ENCODE results near the gene COX14. TPM values are rescaled to one million over a fixed set of nuclear protein-coding genes. Genes with fewer than 3 reads are reported as not detected.

Gene COX14
- total and polyA plus RNA-seq, 10 of the 15 experiments (the other 5 are each of a cell fraction or from before 2014, with no cell fraction given): 44.6 to 361 (median 120) TPM

DNA sequence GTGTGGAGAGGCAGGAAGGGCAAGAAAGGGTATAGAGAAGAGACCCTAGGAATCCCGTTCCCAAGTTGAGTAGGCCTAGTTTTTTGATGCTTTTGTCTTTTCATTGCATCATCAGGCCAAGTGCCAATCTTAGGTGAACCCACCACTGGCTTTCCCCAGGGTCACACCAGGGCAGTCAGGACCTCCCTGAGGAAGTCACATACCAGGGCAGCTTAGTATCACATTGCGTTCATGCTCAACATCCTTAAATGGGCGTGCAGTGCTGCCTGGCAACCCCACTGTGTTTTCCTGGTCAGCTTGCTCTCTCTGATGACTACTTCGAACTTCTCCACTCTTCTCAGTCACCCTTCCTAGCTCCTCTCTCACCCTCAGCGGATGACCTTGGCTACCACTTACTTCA, 45.6 kb upstream of the COX14 start (continued):
- TF ChIP-seq, protein P1, sequence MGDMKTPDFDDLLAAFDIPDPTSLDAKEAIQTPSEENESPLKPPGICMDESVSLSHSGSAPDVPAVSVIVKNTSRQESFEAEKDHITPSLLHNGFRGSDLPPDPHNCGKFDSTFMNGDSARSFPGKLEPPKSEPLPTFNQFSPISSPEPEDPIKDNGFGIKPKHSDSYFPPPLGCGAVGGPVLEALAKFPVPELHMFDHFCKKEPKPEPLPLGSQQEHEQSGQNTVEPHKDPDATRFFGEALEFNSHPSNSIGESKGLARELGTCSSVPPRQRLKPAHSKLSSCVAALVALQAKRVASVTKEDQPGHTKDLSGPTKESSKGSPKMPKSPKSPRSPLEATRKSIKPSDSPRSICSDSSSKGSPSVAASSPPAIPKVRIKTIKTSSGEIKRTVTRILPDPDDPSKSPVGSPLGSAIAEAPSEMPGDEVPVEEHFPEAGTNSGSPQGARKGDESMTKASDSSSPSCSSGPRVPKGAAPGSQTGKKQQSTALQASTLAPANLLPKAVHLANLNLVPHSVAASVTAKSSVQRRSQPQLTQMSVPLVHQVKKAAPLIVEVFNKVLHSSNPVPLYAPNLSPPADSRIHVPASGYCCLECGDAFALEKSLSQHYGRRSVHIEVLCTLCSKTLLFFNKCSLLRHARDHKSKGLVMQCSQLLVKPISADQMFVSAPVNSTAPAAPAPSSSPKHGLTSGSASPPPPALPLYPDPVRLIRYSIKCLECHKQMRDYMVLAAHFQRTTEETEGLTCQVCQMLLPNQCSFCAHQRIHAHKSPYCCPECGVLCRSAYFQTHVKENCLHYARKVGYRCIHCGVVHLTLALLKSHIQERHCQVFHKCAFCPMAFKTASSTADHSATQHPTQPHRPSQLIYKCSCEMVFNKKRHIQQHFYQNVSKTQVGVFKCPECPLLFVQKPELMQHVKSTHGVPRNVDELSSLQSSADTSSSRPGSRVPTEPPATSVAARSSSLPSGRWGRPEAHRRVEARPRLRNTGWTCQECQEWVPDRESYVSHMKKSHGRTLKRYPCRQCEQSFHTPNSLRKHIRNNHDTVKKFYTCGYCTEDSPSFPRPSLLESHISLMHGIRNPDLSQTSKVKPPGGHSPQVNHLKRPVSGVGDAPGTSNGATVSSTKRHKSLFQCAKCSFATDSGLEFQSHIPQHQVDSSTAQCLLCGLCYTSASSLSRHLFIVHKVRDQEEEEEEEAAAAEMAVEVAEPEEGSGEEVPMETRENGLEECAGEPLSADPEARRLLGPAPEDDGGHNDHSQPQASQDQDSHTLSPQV (IDR thresholded peaks at IDR 0.05): no peak
- TF ChIP-seq PML (IDR thresholded peaks at IDR 0.05; ENCODE audit: low read length): no peak

DNA sequence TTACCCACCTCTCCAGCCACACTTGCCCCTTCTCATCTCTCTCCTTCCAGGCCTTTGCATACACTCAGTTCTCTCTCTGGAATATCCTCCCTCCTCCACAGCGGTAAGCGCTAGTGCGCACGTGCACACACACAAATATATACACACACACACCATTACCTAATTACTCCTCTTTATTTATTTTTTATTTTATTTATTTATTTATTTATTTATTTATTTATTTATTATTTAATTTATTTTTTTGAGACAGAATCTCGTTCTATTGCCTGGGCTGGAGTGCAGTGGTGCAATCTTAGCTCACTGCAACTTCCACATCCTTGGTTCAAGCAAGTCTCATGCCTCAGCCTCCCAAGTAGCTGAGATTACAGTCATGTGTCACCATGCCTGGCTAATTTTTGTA, 43.0 kb upstream of the COX14 start:
- intact Hi-C loops (cut with micrococcal nuclease; ENCODE audit: unreplicated experiment): no loop called here
- Histone ChIP-seq H3K36me3 (ENCODE audit: control insufficient read depth in 2 of 2, insufficient read depth in 2 of 2, low read length in 1 of 2) (no peaks in the 10 kb centered on the region), H3K4me1 (ENCODE audit: control insufficient read depth, insufficient read depth, low read length) (no peaks in the 10 kb centered on the region), H4K20me1 (ENCODE audit: control insufficient read depth, insufficient read depth) (no peaks in the 10 kb centered on the region), H3K79me2 (ENCODE audit: control insufficient read depth, insufficient read depth, low read length) (no peaks in the 10 kb centered on the region), H3K4me2 (ENCODE audit: control insufficient read depth, insufficient read depth) (no peak overlapping the region), H3K27ac (ENCODE audit: control insufficient read depth, insufficient read depth) (no peak overlapping the region), H3K4me3 (no peak overlapping the region), H2AFZ (ENCODE audit: control insufficient read depth, low read depth, low read length) (no peak overlapping the region), H3K27me3 (replicated peaks in 1 of 2; ENCODE audit: control insufficient read depth in 2 of 2, insufficient read depth in 2 of 2, low read length in 1 of 2) (no peaks in the 10 kb centered on the region; a peak in 1 of 4 replicates), H3K9ac (ENCODE audit: control insufficient read depth, insufficient read depth, low read length) (no peak overlapping the region), H3K9me3 (replicated peaks; ENCODE audit: control insufficient read depth, insufficient read depth, low read length) (no peaks in the 10 kb centered on the region)
- TF ChIP-seq TCF12 (IDR thresholded peaks at IDR 0.05; ENCODE audit: low read depth, low read length): no peak
- no peak for TF ChIP-seq RB1 (IDR thresholded peaks at IDR 0.05; ENCODE audit: borderline replicate concordance)
- TF ChIP-seq RAD51 (IDR thresholded peaks at IDR 0.05): no peak
- no peak for TF ChIP-seq ASH2L (IDR thresholded peaks at IDR 0.05; ENCODE audit: borderline replicate concordance, low read depth)
- TF ChIP-seq TAF1 (IDR thresholded peaks at IDR 0.05; ENCODE audit: borderline replicate concordance, low read depth, low read length): no peak
- no peak for TF ChIP-seq TBL1XR1 (IDR thresholded peaks at IDR 0.05; ENCODE audit: low read depth, low read length)
- no peak for TF ChIP-seq ZNF207 (IDR thresholded peaks at IDR 0.05; ENCODE audit: borderline replicate concordance)
- TF ChIP-seq, protein P2, sequence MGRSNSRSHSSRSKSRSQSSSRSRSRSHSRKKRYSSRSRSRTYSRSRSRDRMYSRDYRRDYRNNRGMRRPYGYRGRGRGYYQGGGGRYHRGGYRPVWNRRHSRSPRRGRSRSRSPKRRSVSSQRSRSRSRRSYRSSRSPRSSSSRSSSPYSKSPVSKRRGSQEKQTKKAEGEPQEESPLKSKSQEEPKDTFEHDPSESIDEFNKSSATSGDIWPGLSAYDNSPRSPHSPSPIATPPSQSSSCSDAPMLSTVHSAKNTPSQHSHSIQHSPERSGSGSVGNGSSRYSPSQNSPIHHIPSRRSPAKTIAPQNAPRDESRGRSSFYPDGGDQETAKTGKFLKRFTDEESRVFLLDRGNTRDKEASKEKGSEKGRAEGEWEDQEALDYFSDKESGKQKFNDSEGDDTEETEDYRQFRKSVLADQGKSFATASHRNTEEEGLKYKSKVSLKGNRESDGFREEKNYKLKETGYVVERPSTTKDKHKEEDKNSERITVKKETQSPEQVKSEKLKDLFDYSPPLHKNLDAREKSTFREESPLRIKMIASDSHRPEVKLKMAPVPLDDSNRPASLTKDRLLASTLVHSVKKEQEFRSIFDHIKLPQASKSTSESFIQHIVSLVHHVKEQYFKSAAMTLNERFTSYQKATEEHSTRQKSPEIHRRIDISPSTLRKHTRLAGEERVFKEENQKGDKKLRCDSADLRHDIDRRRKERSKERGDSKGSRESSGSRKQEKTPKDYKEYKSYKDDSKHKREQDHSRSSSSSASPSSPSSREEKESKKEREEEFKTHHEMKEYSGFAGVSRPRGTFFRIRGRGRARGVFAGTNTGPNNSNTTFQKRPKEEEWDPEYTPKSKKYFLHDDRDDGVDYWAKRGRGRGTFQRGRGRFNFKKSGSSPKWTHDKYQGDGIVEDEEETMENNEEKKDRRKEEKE (IDR thresholded peaks at IDR 0.05): no peak
- TF ChIP-seq MTA2 (IDR thresholded peaks at IDR 0.05; ENCODE audit: low read depth): no peak
- TF ChIP-seq CBX5 (IDR thresholded peaks at IDR 0.05; ENCODE audit: low read depth): no peak
- TF ChIP-seq, protein P1 (IDR thresholded peaks at IDR 0.05): no peak
- POLR2A ChIA-PET: no interaction called here
- DNase-seq (ENCODE audit: low read depth, low spot score) (no peak), ATAC-seq (no peak), FAIRE-seq (no peak)
- 75% methylated on average over 5 of the region's 5 CpGs for WGBS (ENCODE audit: insufficient coverage, insufficient replicate concordance, low lambda C conversion rate, missing lambda C conversion rate)
- BruUV-seq (replicated peaks): no TSS peak
- RAD21 ChIA-PET (ENCODE audit: unreplicated experiment): interaction anchor here (1.0 to 7.3 kb wide), 4 partner anchors 10 to 102 kb away, joined by 3 to 74 read pairs (median 7); no protein-coding TSS in a partner anchor
- in situ Hi-C loops (cut with MboI): loop anchor here (5.0 kb wide), 1 partner anchor 97 kb away; the partner anchor contains the start of gene AQP6
- CTCF ChIA-PET: interaction anchor here (0.7 to 8.0 kb wide), 15 partner anchors 10 to 324 kb away, joined by 3 to 121 read pairs (median 7); partner anchors contain the start of genes COX14 and SMARCD1
- SMC1A ChIA-PET (ENCODE audit: uncharacterized antibody, unreplicated experiment): interaction anchor here (1.7 to 5.2 kb wide), 3 partner anchors 16 to 102 kb away, joined by 4 to 37 read pairs (median 25); no protein-coding TSS in a partner anchor
